Measurements from ENCODE around the gene SVIL.

The SVIL gene

GRCh38 chr10:29424017-29424416, 210.8 kb downstream of the SVIL start:
- ATAC-seq (replicated peaks) (no peak), DNase-seq (no peak)
- Mint-ChIP-seq H3K27ac (no peak overlapping the region), H3K4me1 (ENCODE audit: low read depth in 2 of 2) (peaks cover 0 to 3% of the 10 kb centered on the region in 2 donors), H3K4me3 (no peak overlapping the region), H3K9me3 (no peaks in the 10 kb centered on the region), H3K36me3 (ENCODE audit: insufficient read depth) (peaks cover 7% of the 10 kb centered on the region), H3K27me3 (no peaks in the 10 kb centered on the region)

DNA sequence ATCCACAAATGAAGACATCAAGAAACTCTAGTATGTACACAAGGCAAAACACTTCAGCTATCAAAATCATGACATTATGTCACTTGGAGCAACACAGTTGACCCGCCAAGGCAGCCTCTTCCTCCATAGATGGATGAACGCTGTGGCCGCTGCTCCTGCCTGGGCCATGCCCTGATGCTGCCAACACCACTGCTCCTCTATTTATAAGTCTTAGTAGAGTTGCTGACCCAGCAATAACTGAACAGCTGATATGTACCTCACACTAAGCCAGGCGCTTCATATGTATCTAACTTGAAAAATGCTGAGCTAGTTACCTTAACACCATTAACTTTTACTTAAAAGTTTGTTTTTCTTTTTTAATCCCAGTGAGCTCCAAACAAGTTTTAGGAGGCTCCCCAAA, 214.0 kb downstream of the SVIL start:
- Mint-ChIP-seq H3K4me1 (ENCODE audit: low read depth in 2 of 2) (peaks cover 2 to 3% of the 10 kb centered on the region in 2 donors), H3K27me3 (no peaks in the 10 kb centered on the region), H3K4me3 (no peak overlapping the region), H3K27ac (no peak overlapping the region), H3K9me3 (no peaks in the 10 kb centered on the region), H3K36me3 (ENCODE audit: insufficient read depth) (peaks cover 15% of the 10 kb centered on the region)
- DNase-seq: no peak
- ATAC-seq (replicated peaks): no peak

- no peak for DNase-seq
- Mint-ChIP-seq H3K9me3 (no peaks in the 10 kb centered on the region), H3K4me3 (no peak overlapping the region), H3K36me3 (ENCODE audit: insufficient read depth) (peaks cover 15% of the 10 kb centered on the region), H3K27ac (peak overlapping the region in 1 of 2 donors; percentile 54), H3K27me3 (no peaks in the 10 kb centered on the region), H3K4me1 (ENCODE audit: low read depth in 2 of 2) (peaks cover 9 to 23% of the 10 kb centered on the region in 2 donors)
- no peak for ATAC-seq (replicated peaks)
These were observed 217.4 kb downstream of the SVIL start for GRCh38 chr10:29417324-29417723.

DNA sequence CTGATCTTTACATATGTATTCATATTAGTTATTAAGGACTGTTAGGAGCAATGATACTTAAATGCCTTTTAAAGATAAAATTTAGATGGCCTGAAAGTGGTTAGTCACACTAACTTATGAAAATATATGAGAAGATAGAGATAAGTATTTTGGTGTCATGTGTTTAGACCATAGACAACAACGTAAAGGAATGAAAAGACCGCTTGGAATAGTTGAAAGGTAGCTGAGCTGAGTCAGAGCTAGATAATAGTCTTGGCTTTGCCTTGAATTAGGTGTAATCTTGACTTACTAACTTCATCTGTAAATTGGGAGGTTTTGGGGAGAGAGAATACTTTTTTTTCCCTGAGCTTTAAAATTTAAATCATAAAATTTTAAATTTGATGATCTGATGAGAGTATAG, 218.9 kb downstream of the SVIL start:
- H3K27me3 Mint-ChIP-seq: no peaks in the 10 kb centered on the region
- DNase-seq (no peak), ATAC-seq (replicated peaks) (no peak)
- peaks cover 9% of the 10 kb centered on the region for H3K36me3 Mint-ChIP-seq (ENCODE audit: insufficient read depth)
- H3K4me1 Mint-ChIP-seq (ENCODE audit: low read depth in 2 of 2): peaks cover 19 to 28% of the 10 kb centered on the region in 2 donors
- H3K4me3 Mint-ChIP-seq: no peak overlapping the region
- no peaks in the 10 kb centered on the region for H3K9me3 Mint-ChIP-seq
- H3K27ac Mint-ChIP-seq: no peak overlapping the region

DNA sequence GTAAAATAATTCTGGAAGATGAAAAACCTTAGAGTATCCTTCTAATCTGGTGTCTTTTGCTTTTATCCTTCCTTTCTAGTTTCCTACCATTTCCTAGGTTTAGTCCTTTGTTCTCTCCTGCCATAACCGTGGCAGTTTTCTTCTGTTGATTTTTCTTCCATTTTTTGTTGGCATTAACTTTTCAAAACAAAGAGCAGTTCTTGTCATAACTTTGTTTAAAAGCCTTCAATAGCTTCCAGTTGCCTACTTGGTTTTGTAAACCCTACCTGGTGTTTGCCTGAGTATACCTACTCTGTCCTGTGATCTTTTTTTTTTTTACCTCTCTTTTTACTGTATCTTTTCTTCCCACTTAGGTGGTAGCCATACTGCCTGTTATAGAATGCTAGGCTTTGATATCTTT, 220.3 kb downstream of the SVIL start:
- H3K36me3 Mint-ChIP-seq (ENCODE audit: insufficient read depth): peaks cover 8% of the 10 kb centered on the region
- H3K9me3 Mint-ChIP-seq: no peaks in the 10 kb centered on the region
- H3K27ac Mint-ChIP-seq: peak overlapping the region in 1 of 2 donors; percentile 2
- no peak overlapping the region for H3K4me3 Mint-ChIP-seq
- no peaks in the 10 kb centered on the region for H3K27me3 Mint-ChIP-seq
- ATAC-seq (replicated peaks) (no peak), DNase-seq (no peak)
- peaks cover 23 to 33% of the 10 kb centered on the region in 2 donors for H3K4me1 Mint-ChIP-seq (ENCODE audit: low read depth in 2 of 2)

DNA sequence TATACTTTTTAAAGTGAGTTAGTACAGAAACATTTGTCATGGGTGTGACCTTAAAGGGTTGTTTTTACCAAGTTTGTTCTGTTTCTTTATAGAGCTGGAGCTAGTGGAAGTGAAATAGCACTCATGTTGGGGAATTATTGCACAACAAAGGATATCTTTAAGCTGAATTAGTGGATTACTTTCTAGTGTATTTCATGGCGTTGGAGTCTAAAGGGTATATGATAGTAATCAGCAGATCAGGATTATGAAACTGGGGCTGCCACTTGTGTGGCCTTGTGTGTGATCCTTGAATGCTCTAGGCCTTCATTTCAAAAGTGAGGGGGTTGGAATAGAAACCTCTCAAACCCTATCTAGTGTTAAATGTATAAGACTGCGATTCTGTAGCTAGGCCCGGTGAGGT, 222.3 kb downstream of the SVIL start:
- Mint-ChIP-seq H3K4me1 (ENCODE audit: low read depth in 2 of 2) (peaks cover 26 to 30% of the 10 kb centered on the region in 2 donors), H3K27ac (peak overlapping the region in 1 of 2 donors; percentile 16), H3K27me3 (no peaks in the 10 kb centered on the region), H3K4me3 (no peak overlapping the region), H3K36me3 (ENCODE audit: insufficient read depth) (peaks cover 13% of the 10 kb centered on the region), H3K9me3 (no peaks in the 10 kb centered on the region)
- no peak for ATAC-seq (replicated peaks)
- no peak for DNase-seq

DNA sequence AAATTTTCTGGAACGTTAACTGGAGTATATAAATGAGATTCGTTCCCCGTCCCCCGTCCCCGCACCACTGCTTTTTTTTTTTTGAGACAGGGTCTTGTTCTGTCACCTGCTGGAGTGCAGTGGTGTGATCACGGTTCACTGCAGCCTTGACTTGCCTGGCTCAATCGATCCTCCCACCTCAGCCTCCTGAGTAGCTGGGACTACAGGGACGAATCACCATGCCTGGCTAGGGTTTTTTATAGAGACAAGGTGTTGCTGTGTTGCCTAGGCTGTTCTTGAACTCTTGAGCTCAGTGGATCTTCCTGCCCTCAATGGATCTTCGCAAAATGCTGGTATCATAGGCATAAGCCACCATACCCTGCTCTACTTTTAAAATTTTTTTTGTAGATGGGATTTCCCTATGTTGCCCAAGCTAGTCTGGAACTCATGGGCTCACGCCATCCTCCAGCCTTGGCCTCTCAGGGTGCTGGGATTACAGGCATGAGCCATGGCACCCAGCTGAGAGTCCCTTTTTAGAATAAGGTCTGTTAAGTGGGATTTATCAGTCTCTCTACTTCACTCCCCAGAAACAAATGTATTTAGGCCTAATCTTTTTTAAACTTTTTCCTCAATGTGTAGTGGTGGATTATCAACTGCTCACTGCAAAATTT, 223.0 kb downstream of the SVIL start:
- no peak for DNase-seq
- H3K4me3 Mint-ChIP-seq: peak overlapping the region in 1 of 2 donors; percentile 7
- H3K9me3 Mint-ChIP-seq: no peaks in the 10 kb centered on the region
- peaks cover 7% of the 10 kb centered on the region for H3K36me3 Mint-ChIP-seq (ENCODE audit: insufficient read depth)
- no peaks in the 10 kb centered on the region for H3K27me3 Mint-ChIP-seq
- ATAC-seq (replicated peaks): no peak
- peaks cover 26 to 30% of the 10 kb centered on the region in 2 donors for H3K4me1 Mint-ChIP-seq (ENCODE audit: low read depth in 2 of 2)
- peak overlapping the region in 1 of 2 donors; percentile 16 for H3K27ac Mint-ChIP-seq

GRCh38 chr10:29409241-29410054, 225.3 kb downstream of the SVIL start:
- Mint-ChIP-seq H3K4me1 (ENCODE audit: low read depth in 2 of 2) (peaks cover 22 to 23% of the 10 kb centered on the region in 2 donors), H3K9me3 (no peaks in the 10 kb centered on the region), H3K4me3 (peak overlapping the region; percentile 93 to 100), H3K27me3 (no peaks in the 10 kb centered on the region), H3K36me3 (ENCODE audit: insufficient read depth) (peaks cover 4% of the 10 kb centered on the region), H3K27ac (peak overlapping the region; percentile 76 to 98)
- DNase-seq (peak; percentile 3 to 9 (median 5)), ATAC-seq (replicated peaks) (peak; percentile 67)

GRCh38 chr10:29408847-29409240, 225.9 kb downstream of the SVIL start:
- Mint-ChIP-seq H3K36me3 (ENCODE audit: insufficient read depth) (peaks cover 4% of the 10 kb centered on the region), H3K27me3 (no peaks in the 10 kb centered on the region), H3K9me3 (no peaks in the 10 kb centered on the region), H3K4me3 (peak overlapping the region; percentile 93 to 100), H3K4me1 (ENCODE audit: low read depth in 2 of 2) (peaks cover 21 to 22% of the 10 kb centered on the region in 2 donors), H3K27ac (peak overlapping the region; percentile 76 to 98)
- DNase-seq: no peak
- peak; percentile 58 for ATAC-seq (replicated peaks)

All from effector memory CD8-positive, alpha-beta T cell (primary cell).